Liver (tissue), 9 donors: Measurements from ENCODE around the gene FH. TPM values are rescaled to one million over a fixed set of nuclear protein-coding genes. Genes with fewer than 3 reads are reported as not detected.

Experiments
- DNase-seq: peaks from one replicate; pipeline ENCODE4 v3.0.0-alpha.2; 2017; ENCODE audit warnings: low spot score
- H3K27ac ChIP-seq, 2 donors: one replicate each; pipeline ENCODE4 v1.7.0; 2013; ENCODE audit warnings: inconsistent platforms in 2 of 2, low read length in 2 of 2, control low read depth in 1 of 2, low read depth in 1 of 2, mild to moderate bottlenecking in 1 of 2
- H3K27me3 ChIP-seq, 4 donors: one replicate each; pipeline versions ENCODE4 v1.6.1 to v1.7.0; 2013; ENCODE audit warnings: low read length in 3 of 4, inconsistent platforms in 1 of 4, mild to moderate bottlenecking in 1 of 4, moderate library complexity in 1 of 4; ENCODE audit not compliant: control insufficient read depth in 4 of 4, insufficient read depth in 4 of 4
- H3K36me3 ChIP-seq, 4 donors: one replicate each; pipeline versions ENCODE4 v1.6.1 to v1.7.0; 2013; ENCODE audit warnings: low read length in 3 of 4, mild to moderate bottlenecking in 3 of 4, low read depth in 1 of 4, moderate library complexity in 1 of 4; ENCODE audit not compliant: control insufficient read depth in 4 of 4, insufficient read depth in 3 of 4
- H3K4me1 ChIP-seq, 4 donors: one replicate each; pipeline versions ENCODE4 v1.6.1 to v1.7.0; 2013; ENCODE audit warnings: low read length in 3 of 4, mild to moderate bottlenecking in 3 of 4, moderate library complexity in 1 of 4; ENCODE audit not compliant: control insufficient read depth in 4 of 4, insufficient read depth in 4 of 4
- H3K4me3 ChIP-seq, 3 donors: one replicate each; pipeline versions ENCODE4 v1.6.1 to v1.7.0; 2013; ENCODE audit warnings: low read length in 3 of 3, control low read depth in 1 of 3, low read depth in 1 of 3, mild to moderate bottlenecking in 1 of 3
- H3K9ac ChIP-seq, 2 donors: one replicate each; pipeline ENCODE4 v1.7.0; 2013; ENCODE audit warnings: low read length in 2 of 2, mild to moderate bottlenecking in 2 of 2, moderate library complexity in 2 of 2, control low read depth in 1 of 2, low read depth in 1 of 2
- H3K9me3 ChIP-seq, 4 donors: one replicate each; pipeline versions ENCODE4 v1.6.1 to v1.7.0; 2013; ENCODE audit warnings: low read length in 3 of 4; ENCODE audit not compliant: control insufficient read depth in 4 of 4
- EGR1 ChIP-seq, 2 donors: IDR thresholded peaks; 2 replicates each; pipeline ENCODE4 v1.6.1; 2016 to 2018; ENCODE audit warnings: antibody characterized with exemption in 2 of 2, low read depth in 2 of 2
- FOXA1 ChIP-seq: IDR thresholded peaks from 2 replicates; pipeline ENCODE4 v1.6.1; 2016; ENCODE audit warnings: antibody characterized with exemption
- FOXA2 ChIP-seq: IDR thresholded peaks from 2 replicates; pipeline ENCODE4 v1.6.1; 2016; ENCODE audit warnings: antibody characterized with exemption
- GABPA ChIP-seq, 2 donors: IDR thresholded peaks in 1 of 2; conservative IDR thresholded peaks in 1 of 2; 2 replicates each; pipeline ENCODE4 v1.6.1; 2016; ENCODE audit warnings: antibody characterized with exemption in 2 of 2, mild to moderate bottlenecking in 1 of 2, moderate library complexity in 1 of 2
- HNF4A ChIP-seq, 2 donors: conservative IDR thresholded peaks; 2 replicates each; pipeline ENCODE4 v1.6.1; 2016; ENCODE audit warnings: antibody characterized with exemption in 2 of 2, mild to moderate bottlenecking in 2 of 2
- HNF4G ChIP-seq: IDR thresholded peaks from 2 replicates; pipeline ENCODE4 v1.6.1; 2016; ENCODE audit warnings: antibody characterized with exemption
- JUND ChIP-seq, 2 donors: IDR thresholded peaks; 2 replicates each; pipeline ENCODE4 v1.6.1; 2016; ENCODE audit warnings: antibody characterized with exemption in 2 of 2
- NR2F2 ChIP-seq: IDR thresholded peaks from 2 replicates; pipeline ENCODE4 v1.6.1; 2016; ENCODE audit warnings: antibody characterized with exemption
- RAD21 ChIP-seq, 2 donors: IDR thresholded peaks; 2 replicates each; pipeline ENCODE4 v1.6.1; 2016; ENCODE audit warnings: antibody characterized with exemption in 2 of 2, mild to moderate bottlenecking in 2 of 2
- RXRA ChIP-seq, 2 donors: IDR thresholded peaks; 2 replicates each; pipeline ENCODE4 v1.6.1; 2017 to 2018; ENCODE audit warnings: antibody characterized with exemption in 2 of 2, mild to moderate bottlenecking in 1 of 2
- SP1 ChIP-seq: IDR thresholded peaks from 2 replicates; pipeline ENCODE4 v1.6.1; 2018; ENCODE audit warnings: antibody characterized with exemption, mild to moderate bottlenecking
- TAF1 ChIP-seq: conservative IDR thresholded peaks from 2 replicates; pipeline ENCODE4 v1.6.1; 2016; ENCODE audit warnings: antibody characterized with exemption, mild to moderate bottlenecking
- YY1 ChIP-seq: IDR thresholded peaks from 2 replicates; pipeline ENCODE4 v1.6.1; 2016; ENCODE audit warnings: antibody characterized with exemption, mild to moderate bottlenecking
- WGBS: extraction: QIAGEN DNeasy Blood & Tissue Kit; methylation state at CpG from one replicate; pipeline ENCODE4 v1.1.7; 2013; 5-methylcytosine and 5-hydroxymethylcytosine counted together
- polyA plus RNA-seq, 2 donors: library from polyadenylated mRNA; stranded (reverse) in 1 of 2; unstranded in 1 of 2; fragments of 200-250 nt in 1 of 2; fragments of >200 nt in 1 of 2; fragmentation: Nextera tagmentation in 1 of 2; extraction: Ambion mirVana in 1 of 2; gene quantifications; one replicate each; pipeline versions ENCODE4 v1.2.1 to v1.2.3, GENCODE V29; 2013 to 2015
- total RNA-seq, 2 donors: library from RNA; depleted of rRNA; stranded (reverse); fragments of >200 nt; gene quantifications; one replicate each; pipeline ENCODE4 v1.2.3, GENCODE V29; 2014
- TF ChIP-seq, protein P1 (sequence below): IDR thresholded peaks from 2 replicates; pipeline ENCODE4 v1.6.1; 2016; ENCODE audit warnings: antibody characterized with exemption
- TF ChIP-seq, protein P2 (sequence below): IDR thresholded peaks from 2 replicates; pipeline ENCODE4 v1.6.1; 2016; ENCODE audit warnings: antibody characterized with exemption
- TF ChIP-seq, protein P3 (sequence below): IDR thresholded peaks from 2 replicates; pipeline ENCODE4 v1.6.1; 2016; ENCODE audit warnings: antibody characterized with exemption
- TF ChIP-seq, protein P4 (sequence below): fragments of 150-350 bp; IDR thresholded peaks from 2 replicates; pipeline ENCODE4 v1.5.1; 2017; ENCODE audit warnings: improper control_type of control experiment, low read depth, low read length; ENCODE audit not compliant: missing input control
- TF ChIP-seq, protein P5 (sequence below): IDR thresholded peaks from 2 replicates; pipeline ENCODE4 v1.6.1; 2016; ENCODE audit warnings: antibody characterized with exemption, mild to moderate bottlenecking
- donor health status: healthy.
- donor health status: healthy.
- donor health status: healthy.
- donor health status: healthy.
- donor health status: healthy.

Gene FH
- total and polyA plus RNA-seq, 4 donors: 68.3 to 145 (median 120) TPM

DNA sequence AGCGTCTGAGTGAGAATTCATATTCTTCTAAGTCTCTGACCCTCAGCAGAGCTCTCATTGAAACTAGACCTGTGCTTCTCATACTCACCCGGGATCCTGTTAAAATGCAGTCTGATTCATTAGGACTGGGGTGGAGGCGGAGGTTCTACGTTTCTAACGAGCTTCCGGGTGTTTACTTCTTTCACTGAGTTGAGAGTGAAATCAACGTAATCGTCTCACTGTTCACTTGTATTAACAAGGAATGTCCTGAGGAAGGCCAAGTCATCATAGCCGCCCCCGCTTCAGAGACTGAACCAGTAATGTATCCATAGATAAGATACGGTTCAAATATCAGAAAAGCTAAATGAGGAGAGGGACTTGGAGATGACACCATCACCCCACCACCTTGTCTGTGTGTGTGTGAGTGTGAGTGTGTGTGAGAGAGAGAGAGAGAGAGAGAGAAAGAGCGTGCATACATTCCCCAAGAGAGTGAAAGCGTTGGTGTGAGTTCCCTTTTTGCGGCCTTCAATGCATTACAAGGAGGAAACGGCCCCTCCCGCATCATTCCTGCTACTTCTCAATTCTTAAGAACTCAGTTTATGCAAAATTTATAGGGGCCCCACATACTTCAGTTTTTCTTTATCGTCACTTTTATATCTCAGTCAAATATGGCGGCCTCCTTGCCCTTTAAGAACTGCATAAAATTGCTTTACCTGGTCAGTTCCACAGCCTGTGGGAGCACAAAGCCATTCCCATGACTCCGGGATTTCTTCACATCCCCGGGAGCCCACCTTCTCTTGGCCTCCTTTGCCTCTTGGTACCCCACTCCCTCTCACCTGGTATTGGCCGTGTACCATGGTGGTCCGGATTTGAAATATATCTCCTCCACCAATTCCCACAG lies 32.4 kb upstream of the FH start:
- Histone ChIP-seq H3K4me1 (peaks cover 0 to 6% (median under 1%) of the 10 kb centered on the region in 4 donors), H3K9ac (no peak overlapping the region), H3K27ac (no peak overlapping the region), H3K4me3 (no peak overlapping the region), H3K9me3 (no peaks in the 10 kb centered on the region), H3K27me3 (no peaks in the 10 kb centered on the region), H3K36me3 (peaks cover 0 to 23% (median 20%) of the 10 kb centered on the region in 4 donors)
- no peak for DNase-seq
- peak; percentile 22 for TF ChIP-seq YY1
- no peak for TF ChIP-seq JUND (IDR thresholded peaks at IDR 0.05)
- 80% methylated on average over 22 of the region's 22 CpGs for WGBS

DNA sequence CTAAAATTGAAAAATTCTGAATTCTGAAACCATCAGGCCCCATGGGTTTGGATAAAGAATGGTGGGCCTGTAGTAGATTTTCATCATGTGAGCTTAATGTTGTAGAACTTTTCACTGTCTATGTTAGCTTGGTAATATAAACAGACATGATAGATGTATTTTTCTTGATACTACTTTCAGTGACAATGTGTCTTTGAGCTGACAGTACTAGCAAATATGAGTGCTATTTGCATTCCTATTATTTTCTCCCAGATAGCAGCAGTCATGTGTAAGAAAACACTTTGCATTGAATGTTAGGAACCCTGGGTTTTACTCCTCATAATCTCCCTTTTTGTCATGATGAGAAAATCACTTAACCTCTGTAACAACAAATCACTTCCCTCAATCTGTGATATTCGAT lies 30.8 kb upstream of the FH start:
- Histone ChIP-seq H3K9ac (no peak overlapping the region), H3K4me1 (peaks cover 0 to 5% (median under 1%) of the 10 kb centered on the region in 4 donors), H3K4me3 (no peak overlapping the region), H3K9me3 (no peaks in the 10 kb centered on the region), H3K36me3 (peaks cover 0 to 22% (median 19%) of the 10 kb centered on the region in 4 donors), H3K27ac (no peak overlapping the region), H3K27me3 (no peaks in the 10 kb centered on the region)
- DNase-seq: no peak
- 90% methylated on average over 1 of the region's 1 CpG for WGBS
- TF ChIP-seq HNF4G: no peak
- no peak for TF ChIP-seq GABPA (IDR thresholded peaks at IDR 0.05 in 1 of 2, conservative IDR thresholded peaks at IDR 0.05 in 1 of 2)
- TF ChIP-seq, protein P1, sequence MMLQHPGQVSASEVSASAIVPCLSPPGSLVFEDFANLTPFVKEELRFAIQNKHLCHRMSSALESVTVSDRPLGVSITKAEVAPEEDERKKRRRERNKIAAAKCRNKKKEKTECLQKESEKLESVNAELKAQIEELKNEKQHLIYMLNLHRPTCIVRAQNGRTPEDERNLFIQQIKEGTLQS: no peak
- no peak for TF ChIP-seq YY1
- no peak for TF ChIP-seq FOXA1
- TF ChIP-seq, protein P2, sequence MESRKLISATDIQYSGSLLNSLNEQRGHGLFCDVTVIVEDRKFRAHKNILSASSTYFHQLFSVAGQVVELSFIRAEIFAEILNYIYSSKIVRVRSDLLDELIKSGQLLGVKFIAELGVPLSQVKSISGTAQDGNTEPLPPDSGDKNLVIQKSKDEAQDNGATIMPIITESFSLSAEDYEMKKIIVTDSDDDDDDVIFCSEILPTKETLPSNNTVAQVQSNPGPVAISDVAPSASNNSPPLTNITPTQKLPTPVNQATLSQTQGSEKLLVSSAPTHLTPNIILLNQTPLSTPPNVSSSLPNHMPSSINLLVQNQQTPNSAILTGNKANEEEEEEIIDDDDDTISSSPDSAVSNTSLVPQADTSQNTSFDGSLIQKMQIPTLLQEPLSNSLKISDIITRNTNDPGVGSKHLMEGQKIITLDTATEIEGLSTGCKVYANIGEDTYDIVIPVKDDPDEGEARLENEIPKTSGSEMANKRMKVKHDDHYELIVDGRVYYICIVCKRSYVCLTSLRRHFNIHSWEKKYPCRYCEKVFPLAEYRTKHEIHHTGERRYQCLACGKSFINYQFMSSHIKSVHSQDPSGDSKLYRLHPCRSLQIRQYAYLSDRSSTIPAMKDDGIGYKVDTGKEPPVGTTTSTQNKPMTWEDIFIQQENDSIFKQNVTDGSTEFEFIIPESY: no peak
- TF ChIP-seq, protein P3, sequence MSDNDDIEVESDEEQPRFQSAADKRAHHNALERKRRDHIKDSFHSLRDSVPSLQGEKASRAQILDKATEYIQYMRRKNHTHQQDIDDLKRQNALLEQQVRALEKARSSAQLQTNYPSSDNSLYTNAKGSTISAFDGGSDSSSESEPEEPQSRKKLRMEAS: no peak
- no peak for TF ChIP-seq SP1
- no peak for TF ChIP-seq RXRA (IDR thresholded peaks at IDR 0.05)
- TF ChIP-seq JUND (IDR thresholded peaks at IDR 0.05): no peak
- no peak for TF ChIP-seq RAD21 (IDR thresholded peaks at IDR 0.05)
- no peak for TF ChIP-seq FOXA2
- TF ChIP-seq, protein P4, sequence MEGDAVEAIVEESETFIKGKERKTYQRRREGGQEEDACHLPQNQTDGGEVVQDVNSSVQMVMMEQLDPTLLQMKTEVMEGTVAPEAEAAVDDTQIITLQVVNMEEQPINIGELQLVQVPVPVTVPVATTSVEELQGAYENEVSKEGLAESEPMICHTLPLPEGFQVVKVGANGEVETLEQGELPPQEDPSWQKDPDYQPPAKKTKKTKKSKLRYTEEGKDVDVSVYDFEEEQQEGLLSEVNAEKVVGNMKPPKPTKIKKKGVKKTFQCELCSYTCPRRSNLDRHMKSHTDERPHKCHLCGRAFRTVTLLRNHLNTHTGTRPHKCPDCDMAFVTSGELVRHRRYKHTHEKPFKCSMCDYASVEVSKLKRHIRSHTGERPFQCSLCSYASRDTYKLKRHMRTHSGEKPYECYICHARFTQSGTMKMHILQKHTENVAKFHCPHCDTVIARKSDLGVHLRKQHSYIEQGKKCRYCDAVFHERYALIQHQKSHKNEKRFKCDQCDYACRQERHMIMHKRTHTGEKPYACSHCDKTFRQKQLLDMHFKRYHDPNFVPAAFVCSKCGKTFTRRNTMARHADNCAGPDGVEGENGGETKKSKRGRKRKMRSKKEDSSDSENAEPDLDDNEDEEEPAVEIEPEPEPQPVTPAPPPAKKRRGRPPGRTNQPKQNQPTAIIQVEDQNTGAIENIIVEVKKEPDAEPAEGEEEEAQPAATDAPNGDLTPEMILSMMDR: no peak
- TF ChIP-seq EGR1 (IDR thresholded peaks at IDR 0.05; ENCODE audit: low read depth in 2 of 2): no peak
- TF ChIP-seq TAF1: no peak
- TF ChIP-seq, protein P5, sequence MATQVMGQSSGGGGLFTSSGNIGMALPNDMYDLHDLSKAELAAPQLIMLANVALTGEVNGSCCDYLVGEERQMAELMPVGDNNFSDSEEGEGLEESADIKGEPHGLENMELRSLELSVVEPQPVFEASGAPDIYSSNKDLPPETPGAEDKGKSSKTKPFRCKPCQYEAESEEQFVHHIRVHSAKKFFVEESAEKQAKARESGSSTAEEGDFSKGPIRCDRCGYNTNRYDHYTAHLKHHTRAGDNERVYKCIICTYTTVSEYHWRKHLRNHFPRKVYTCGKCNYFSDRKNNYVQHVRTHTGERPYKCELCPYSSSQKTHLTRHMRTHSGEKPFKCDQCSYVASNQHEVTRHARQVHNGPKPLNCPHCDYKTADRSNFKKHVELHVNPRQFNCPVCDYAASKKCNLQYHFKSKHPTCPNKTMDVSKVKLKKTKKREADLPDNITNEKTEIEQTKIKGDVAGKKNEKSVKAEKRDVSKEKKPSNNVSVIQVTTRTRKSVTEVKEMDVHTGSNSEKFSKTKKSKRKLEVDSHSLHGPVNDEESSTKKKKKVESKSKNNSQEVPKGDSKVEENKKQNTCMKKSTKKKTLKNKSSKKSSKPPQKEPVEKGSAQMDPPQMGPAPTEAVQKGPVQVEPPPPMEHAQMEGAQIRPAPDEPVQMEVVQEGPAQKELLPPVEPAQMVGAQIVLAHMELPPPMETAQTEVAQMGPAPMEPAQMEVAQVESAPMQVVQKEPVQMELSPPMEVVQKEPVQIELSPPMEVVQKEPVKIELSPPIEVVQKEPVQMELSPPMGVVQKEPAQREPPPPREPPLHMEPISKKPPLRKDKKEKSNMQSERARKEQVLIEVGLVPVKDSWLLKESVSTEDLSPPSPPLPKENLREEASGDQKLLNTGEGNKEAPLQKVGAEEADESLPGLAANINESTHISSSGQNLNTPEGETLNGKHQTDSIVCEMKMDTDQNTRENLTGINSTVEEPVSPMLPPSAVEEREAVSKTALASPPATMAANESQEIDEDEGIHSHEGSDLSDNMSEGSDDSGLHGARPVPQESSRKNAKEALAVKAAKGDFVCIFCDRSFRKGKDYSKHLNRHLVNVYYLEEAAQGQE: no peak
- no peak for TF ChIP-seq NR2F2
- TF ChIP-seq HNF4A (conservative IDR thresholded peaks at IDR 0.05): no peak
